Spinal cord (tissue), 10 donors: ENCODE results near the gene ARRDC4. TPM values are rescaled to one million over a fixed set of nuclear protein-coding genes. Genes with fewer than 3 reads are reported as not detected.
A peak's percentile ranks its signal among the peaks of the same experiment; 100 is the strongest.

ENCODE experiments used
- DNase-seq, 6 donors: peaks; one replicate each; pipeline versions ENCODE4 v3.0.0 to v3.0.0-alpha.2; 2013 to 2015; ENCODE audit warnings: low spot score in 6 of 6, low read depth in 4 of 6
- H3K27ac ChIP-seq: one replicate; pipeline ENCODE4 v1.5.1; 2013; ENCODE audit warnings: low read depth, low read length, control low read depth
- H3K27me3 ChIP-seq: one replicate; pipeline ENCODE4 v1.6.1; 2013; ENCODE audit warnings: low read length; ENCODE audit not compliant: control insufficient read depth, insufficient read depth
- H3K36me3 ChIP-seq: one replicate; pipeline ENCODE4 v1.6.1; 2013; ENCODE audit warnings: low read length; ENCODE audit not compliant: control insufficient read depth, insufficient read depth
- H3K4me1 ChIP-seq: one replicate; pipeline ENCODE4 v1.6.1; 2013; ENCODE audit warnings: low read length; ENCODE audit not compliant: control insufficient read depth, insufficient read depth
- H3K4me3 ChIP-seq: one replicate; pipeline ENCODE4 v1.5.1; 2013; ENCODE audit warnings: low read depth, low read length, control low read depth
- H3K9me3 ChIP-seq: one replicate; pipeline ENCODE4 v1.6.1; 2013; ENCODE audit warnings: low read length; ENCODE audit not compliant: control insufficient read depth, insufficient read depth
- WGBS: methylation state at CpG from one replicate; pipeline ENCODE4 v1.1.5; 2013; ENCODE audit warnings: missing lambda C conversion rate; ENCODE audit not compliant: insufficient coverage; 5-methylcytosine and 5-hydroxymethylcytosine counted together
- polyA plus RNA-seq, 2 donors: library from polyadenylated mRNA; unstranded; fragments of 120-200 nt; gene quantifications; one replicate each; pipeline ENCODE4 v1.2.1, GENCODE V29; 2013; ENCODE audit not compliant: insufficient read length in 2 of 2
- total RNA-seq, 2 donors: library from RNA; depleted of rRNA in 1 of 2; stranded (reverse); fragments of 120-200 nt in 1 of 2; fragments of >200 nt in 1 of 2; gene quantifications; one replicate each; pipeline versions ENCODE4 v1.2.3 to v1.2.4, GENCODE V29; 2013 to 2014
- donor health status: healthy.

The ARRDC4 gene
- total and polyA plus RNA-seq, 4 donors = 21.4 to 34.1 (median 27.4) TPM

GRCh38 chr15:97941572-97941971, 18.9 kb upstream of the ARRDC4 start:
- H3K9me3 ChIP-seq = no peaks in the 10 kb centered on the region
- no peaks in the 10 kb centered on the region for H3K36me3 ChIP-seq
- H3K27ac ChIP-seq = no peak overlapping the region
- H3K27me3 ChIP-seq = no peaks in the 10 kb centered on the region
- 100% methylated on average over 1 of the region's 1 CpG for WGBS
- no peak overlapping the region for H3K4me3 ChIP-seq
- no peak for DNase-seq
- H3K4me1 ChIP-seq = no peaks in the 10 kb centered on the region

GRCh38 chr15:97944724-97945123, 15.8 kb upstream of the ARRDC4 start:
- Histone ChIP-seq H3K4me1 (no peaks in the 10 kb centered on the region), H3K9me3 (no peaks in the 10 kb centered on the region), H3K36me3 (no peaks in the 10 kb centered on the region), H3K27me3 (no peaks in the 10 kb centered on the region), H3K4me3 (no peak overlapping the region), H3K27ac (no peak overlapping the region)
- peak in 1 of 6 donors; percentile 7 for DNase-seq
- WGBS = 29% methylated on average over 6 of the region's 10 CpGs

GRCh38 chr15:97947465-97948260, 12.8 kb upstream of the ARRDC4 start:
- Histone ChIP-seq H3K36me3 (no peaks in the 10 kb centered on the region), H3K9me3 (no peaks in the 10 kb centered on the region), H3K4me3 (no peak overlapping the region), H3K27ac (no peak overlapping the region), H3K27me3 (no peaks in the 10 kb centered on the region), H3K4me1 (no peaks in the 10 kb centered on the region)
- 98% methylated on average over 13 of the region's 14 CpGs for whole genome bisulfite sequencing
- no peak for DNase-seq

GRCh38 chr15:97953254-97953653, 7.2 kb upstream of the ARRDC4 start:
- H3K9me3 ChIP-seq = no peaks in the 10 kb centered on the region
- no peaks in the 10 kb centered on the region for H3K27me3 ChIP-seq
- H3K27ac ChIP-seq = no peak overlapping the region
- H3K4me3 ChIP-seq = no peak overlapping the region
- H3K4me1 ChIP-seq = no peaks in the 10 kb centered on the region
- no peaks in the 10 kb centered on the region for H3K36me3 ChIP-seq
- 100% methylated on average over 1 of the region's 6 CpGs for WGBS
- no peak for DNase-seq

- Histone ChIP-seq H3K27ac (no peak overlapping the region), H3K36me3 (no peaks in the 10 kb centered on the region), H3K9me3 (no peaks in the 10 kb centered on the region), H3K4me1 (no peaks in the 10 kb centered on the region), H3K27me3 (no peaks in the 10 kb centered on the region), H3K4me3 (no peak overlapping the region)
- DNase-seq = no peak
- WGBS = no CpG with 5 or more reads among the region's 8 CpGs
These were observed 6.8 kb upstream of the ARRDC4 start for GRCh38 chr15:97953748-97954147.

GRCh38 chr15:97955035-97955434, 5.5 kb upstream of the ARRDC4 start:
- Histone ChIP-seq H3K27ac (no peak overlapping the region), H3K36me3 (no peaks in the 10 kb centered on the region), H3K9me3 (no peaks in the 10 kb centered on the region), H3K4me1 (no peaks in the 10 kb centered on the region), H3K4me3 (no peak overlapping the region), H3K27me3 (no peaks in the 10 kb centered on the region)
- no CpG with 5 or more reads among the region's 2 CpGs for WGBS
- no peak for DNase-seq

- Histone ChIP-seq H3K27ac (no peak overlapping the region), H3K27me3 (no peaks in the 10 kb centered on the region), H3K4me1 (no peaks in the 10 kb centered on the region), H3K9me3 (no peaks in the 10 kb centered on the region), H3K4me3 (no peak overlapping the region), H3K36me3 (no peaks in the 10 kb centered on the region)
- whole genome bisulfite sequencing = 90% methylated on average over 3 of the region's 4 CpGs
- no peak for DNase-seq
These were observed 5.0 kb upstream of the ARRDC4 start for GRCh38 chr15:97955529-97955928.

GRCh38 chr15:97959724-97960363, 659 bp upstream of the ARRDC4 start:
- Histone ChIP-seq H3K4me1 (peaks cover 7% of the 10 kb centered on the region), H3K36me3 (no peaks in the 10 kb centered on the region), H3K27me3 (no peaks in the 10 kb centered on the region), H3K4me3 (peak overlapping the region; percentile 68), H3K27ac (peak overlapping the region; percentile 69), H3K9me3 (no peaks in the 10 kb centered on the region)
- DNase-seq = no peak
- 7% methylated on average over 12 of the region's 19 CpGs for WGBS

GRCh38 chr15:97961067-97961954, 808 bp downstream of the ARRDC4 start:
- WGBS = 5% methylated on average over 45 of the region's 48 CpGs
- Histone ChIP-seq H3K27me3 (no peaks in the 10 kb centered on the region), H3K4me1 (peaks cover 7% of the 10 kb centered on the region), H3K9me3 (no peaks in the 10 kb centered on the region), H3K27ac (no peak overlapping the region), H3K4me3 (peak overlapping the region; percentile 68), H3K36me3 (no peaks in the 10 kb centered on the region)
- DNase-seq = peak in 2 of 6 donors; percentile 28 to 42
